ENCODE measurements around the gene LIFR. TPM values are rescaled to one million over a fixed set of nuclear protein-coding genes. Genes with fewer than 3 reads are reported as not detected.

LIFR gene
- total and polyA plus RNA-seq, 2 experiments from 2014 or later, result 50.2 to 83.8 TPM

- TF ChIP-seq EZH2phosphoT487 (IDR thresholded peaks at IDR 0.05; ENCODE audit: low read depth, severe bottlenecking, unreplicated experiment) (no peak), EZH2 (IDR thresholded peaks at IDR 0.05; ENCODE audit: borderline replicate concordance) (no peak), CTCF (IDR thresholded peaks at IDR 0.05; ENCODE audit: poor library complexity) (no peak)
- Histone ChIP-seq H2AFZ (no peak overlapping the region), H3K9me2 (replicated peaks; ENCODE audit: insufficient read depth) (no peaks in the 10 kb centered on the region), H3K36me3 (replicated peaks; ENCODE audit: insufficient read depth, low read depth) (no peaks in the 10 kb centered on the region), H3K4me1 (ENCODE audit: insufficient read depth) (peaks cover 8% of the 10 kb centered on the region), H3K27ac (no peak overlapping the region), H3K4me2 (no peak overlapping the region), H3K4me3 (no peak overlapping the region), H3K9me3 (ENCODE audit: low read depth) (no peaks in the 10 kb centered on the region), H3K27me3 (no peaks in the 10 kb centered on the region), H3K79me2 (no peaks in the 10 kb centered on the region), H4K20me1 (ENCODE audit: insufficient read depth, poor library complexity, severe bottlenecking) (no peaks in the 10 kb centered on the region)
- WGBS (ENCODE audit: low lambda C conversion rate, missing lambda C conversion rate), result 91% methylated on average over 5 of the region's 5 CpGs
- no peak for DNase-seq (ENCODE audit: low spot score)
These were observed 7.2 kb upstream of the LIFR start for GRCh38 chr5:38563624-38564023.

- Histone ChIP-seq H3K27ac (no peak overlapping the region), H3K4me2 (no peak overlapping the region), H3K4me1 (ENCODE audit: insufficient read depth) (peaks cover 12% of the 10 kb centered on the region), H2AFZ (no peak overlapping the region), H3K9me3 (ENCODE audit: low read depth) (no peaks in the 10 kb centered on the region), H3K9me2 (replicated peaks; ENCODE audit: insufficient read depth) (no peaks in the 10 kb centered on the region), H4K20me1 (ENCODE audit: insufficient read depth, poor library complexity, severe bottlenecking) (no peaks in the 10 kb centered on the region), H3K27me3 (no peaks in the 10 kb centered on the region), H3K36me3 (replicated peaks; ENCODE audit: insufficient read depth, low read depth) (no peaks in the 10 kb centered on the region), H3K4me3 (no peak overlapping the region), H3K79me2 (no peaks in the 10 kb centered on the region)
- TF ChIP-seq EZH2 (IDR thresholded peaks at IDR 0.05; ENCODE audit: borderline replicate concordance) (no peak), EZH2phosphoT487 (IDR thresholded peaks at IDR 0.05; ENCODE audit: low read depth, severe bottlenecking, unreplicated experiment) (no peak), CTCF (IDR thresholded peaks at IDR 0.05; ENCODE audit: poor library complexity) (no peak)
- no peak for DNase-seq (ENCODE audit: low spot score)
- WGBS (ENCODE audit: low lambda C conversion rate, missing lambda C conversion rate), result 90% methylated on average over 5 of the region's 5 CpGs
These were observed 6.2 kb upstream of the LIFR start for GRCh38 chr5:38562444-38563210.

- no peaks in the 10 kb centered on the region for H3K9me3 ChIP-seq (ENCODE audit: low read depth)
- no peak overlapping the region for H3K4me3 ChIP-seq
- H3K36me3 ChIP-seq (replicated peaks; ENCODE audit: insufficient read depth, low read depth), result no peaks in the 10 kb centered on the region
- WGBS (ENCODE audit: low lambda C conversion rate, missing lambda C conversion rate), result 44% methylated on average over 3 of the region's 3 CpGs
- H3K4me2 ChIP-seq, result peak overlapping the region; percentile 7
- peaks cover 14% of the 10 kb centered on the region for H3K4me1 ChIP-seq (ENCODE audit: insufficient read depth)
- H3K27me3 ChIP-seq, result no peaks in the 10 kb centered on the region
- no peak overlapping the region for H2AFZ ChIP-seq
- no peak overlapping the region for H3K27ac ChIP-seq
- no peaks in the 10 kb centered on the region for H4K20me1 ChIP-seq (ENCODE audit: insufficient read depth, poor library complexity, severe bottlenecking)
- no peak for TF ChIP-seq EZH2 (IDR thresholded peaks at IDR 0.05; ENCODE audit: borderline replicate concordance)
- no peak for TF ChIP-seq CTCF (IDR thresholded peaks at IDR 0.05; ENCODE audit: poor library complexity)
- no peak for TF ChIP-seq EZH2phosphoT487 (IDR thresholded peaks at IDR 0.05; ENCODE audit: low read depth, severe bottlenecking, unreplicated experiment)
- peaks cover 15% of the 10 kb centered on the region for H3K79me2 ChIP-seq
- no peaks in the 10 kb centered on the region for H3K9me2 ChIP-seq (replicated peaks; ENCODE audit: insufficient read depth)
- DNase-seq (ENCODE audit: low spot score), result no peak
These were observed 3.0 kb upstream of the LIFR start for GRCh38 chr5:38559428-38559827.

All from hepatocyte (in vitro differentiated cells).